ENCODE measurements around the gene ODAD3. TPM values are rescaled to one million over a fixed set of nuclear protein-coding genes. Genes with fewer than 3 reads are reported as not detected.
"Not testable (repeated sequence)": the region's sequence is repeated elsewhere in the genome, so short reads cannot be mapped to it uniquely, and the experiment has no call there.

ODAD3 gene
- total RNA-seq, 4 donors from 2014 or later: 0.32 to 2.2 TPM; not detected in 2

- in situ Hi-C loops (cut with MboI; ENCODE audit: low pct_ligation_motif_present in 1 of 4, low pct_unique_long_range_greater_than_20kb in 1 of 4, low sequenced_read_pairs in 3 of 4) (no loop called here), intact Hi-C loops (cut with DNase I; ENCODE audit: low total_unique reads) (no loop called here)
- no peak for TF ChIP-seq EP300 (IDR thresholded peaks at IDR 0.05; ENCODE audit: low read depth)
- no peak for TF ChIP-seq POLR2AphosphoS5 (IDR thresholded peaks at IDR 0.05)
- TF ChIP-seq POLR2A (IDR thresholded peaks at IDR 0.05): no peak
- TF ChIP-seq CTCF (IDR thresholded peaks at IDR 0.05): no peak
- H3K4me1 ChIP-seq: no peaks in the 10 kb centered on the region
- no peak overlapping the region for H3K27ac ChIP-seq
- peaks cover 9% of the 10 kb centered on the region for H3K27me3 ChIP-seq
- H3K9me3 ChIP-seq: no peaks in the 10 kb centered on the region
- no peaks in the 10 kb centered on the region for H3K36me3 ChIP-seq
- DNase-seq: no peak
- no peak overlapping the region for H3K4me3 ChIP-seq
- 71 to 100% methylated on average over 1 to 8 of the region's 8 CpGs for WGBS, 2 donors (ENCODE audit: low coverage in 1 of 2)
Observed at GRCh38 chr19:11410682-11411081, 24.2 kb downstream of the ODAD3 start.

- TF ChIP-seq POLR2AphosphoS5 (IDR thresholded peaks at IDR 0.05): no peak
- TF ChIP-seq EP300 (IDR thresholded peaks at IDR 0.05; ENCODE audit: low read depth): no peak
- no peak for TF ChIP-seq POLR2A (IDR thresholded peaks at IDR 0.05)
- no peak for TF ChIP-seq CTCF (IDR thresholded peaks at IDR 0.05)
- 79% methylated on average over 4 of the region's 4 CpGs; no CpG with 5 or more reads in 1 of the 2 donors for WGBS, 2 donors (ENCODE audit: low coverage in 1 of 2)
- no peak overlapping the region for H3K4me3 ChIP-seq
- no peaks in the 10 kb centered on the region for H3K4me1 ChIP-seq
- in situ Hi-C loops (cut with MboI; ENCODE audit: low pct_ligation_motif_present in 1 of 4, low pct_unique_long_range_greater_than_20kb in 1 of 4, low sequenced_read_pairs in 3 of 4) (no loop called here), intact Hi-C loops (cut with DNase I; ENCODE audit: low total_unique reads) (no loop called here)
- no peaks in the 10 kb centered on the region for H3K36me3 ChIP-seq
- DNase-seq: no peak
- H3K9me3 ChIP-seq: no peaks in the 10 kb centered on the region
- peaks cover 9% of the 10 kb centered on the region for H3K27me3 ChIP-seq
- no peak overlapping the region for H3K27ac ChIP-seq
Observed at GRCh38 chr19:11408591-11408990, 26.3 kb downstream of the ODAD3 start.

GRCh38 chr19:11406703-11407236 lies 28.2 kb downstream of the ODAD3 start:
- H3K9me3 ChIP-seq; intact Hi-C loops (cut with DNase I; ENCODE audit: low total_unique reads); H3K36me3 ChIP-seq; H3K4me3 ChIP-seq; H3K27ac ChIP-seq; H3K27me3 ChIP-seq; in situ Hi-C loops (cut with MboI; ENCODE audit: low pct_ligation_motif_present in 1 of 4, low pct_unique_long_range_greater_than_20kb in 1 of 4, low sequenced_read_pairs in 3 of 4); H3K4me1 ChIP-seq; DNase-seq: not testable (repeated sequence)
- 83 to 88% methylated on average over 4 to 11 of the region's 12 CpGs for WGBS, 2 donors (ENCODE audit: low coverage in 1 of 2)

GRCh38 chr19:11405846-11406643 lies 28.9 kb downstream of the ODAD3 start:
- Histone ChIP-seq H3K4me3 (no peak overlapping the region), H3K4me1 (no peaks in the 10 kb centered on the region), H3K27ac (no peak overlapping the region), H3K36me3 (no peaks in the 10 kb centered on the region), H3K27me3 (peaks cover 9% of the 10 kb centered on the region), H3K9me3 (no peaks in the 10 kb centered on the region)
- in situ Hi-C loops (cut with MboI; ENCODE audit: low pct_ligation_motif_present in 1 of 4, low pct_unique_long_range_greater_than_20kb in 1 of 4, low sequenced_read_pairs in 3 of 4) (no loop called here), intact Hi-C loops (cut with DNase I; ENCODE audit: low total_unique reads) (no loop called here)
- 66 to 79% methylated on average over 11 to 41 of the region's 44 CpGs for WGBS, 2 donors (ENCODE audit: low coverage in 1 of 2)
- DNase-seq: no peak
- TF ChIP-seq POLR2A (IDR thresholded peaks at IDR 0.05) (no peak), POLR2AphosphoS5 (IDR thresholded peaks at IDR 0.05) (no peak), CTCF (IDR thresholded peaks at IDR 0.05) (no peak)
